Progenitor cell of endocrine pancreas (in vitro differentiated cells): ENCODE results near the gene SYCP2. TPM values are rescaled to one million over a fixed set of nuclear protein-coding genes. Genes with fewer than 3 reads are reported as not detected.

Experiments used
- DNase-seq: peaks from one replicate; pipeline ENCODE4 v3.0.0; 2021; ENCODE audit warnings: low spot score; ENCODE audit not compliant: unreplicated experiment
- H3K27ac Mint-ChIP-seq: 2 replicates; pipeline ENCODE4 v1.8.0; 2021; ENCODE audit warnings: mild to moderate bottlenecking, moderate library complexity, mixed read lengths
- H3K27me3 Mint-ChIP-seq: 2 replicates; pipeline ENCODE4 v1.8.0; 2021; ENCODE audit warnings: mixed read lengths
- H3K36me3 Mint-ChIP-seq: 2 replicates; pipeline ENCODE4 v1.8.0; 2022; ENCODE audit warnings: mixed read lengths; ENCODE audit not compliant: insufficient read depth
- H3K4me1 Mint-ChIP-seq: 2 replicates; pipeline ENCODE4 v1.8.0; 2021; ENCODE audit warnings: low read depth, mixed read lengths
- H3K4me3 Mint-ChIP-seq: 2 replicates; pipeline ENCODE4 v1.8.0; 2021; ENCODE audit warnings: low read depth, mild to moderate bottlenecking, moderate library complexity, mixed read lengths
- H3K9me3 Mint-ChIP-seq: 2 replicates; pipeline ENCODE4 v1.8.0; 2021; ENCODE audit warnings: low read depth, mixed read lengths
- total RNA-seq: library from RNA; stranded (reverse); gene quantifications from 2 replicates; pipeline ENCODE4 v1.2.1, GENCODE V29; 2021
- TF ChIP-seq, protein P1 (sequence below): fragments of 200-600 bp; sonication (generic); IDR thresholded peaks from one replicate; pipeline ENCODE4 v1.5.0; 2021; ENCODE audit warnings: antibody characterized with exemption, mild to moderate bottlenecking; ENCODE audit not compliant: unreplicated experiment

SYCP2 gene
- total RNA-seq, 1 donor from 2014 or later = 2.2 TPM

DNA sequence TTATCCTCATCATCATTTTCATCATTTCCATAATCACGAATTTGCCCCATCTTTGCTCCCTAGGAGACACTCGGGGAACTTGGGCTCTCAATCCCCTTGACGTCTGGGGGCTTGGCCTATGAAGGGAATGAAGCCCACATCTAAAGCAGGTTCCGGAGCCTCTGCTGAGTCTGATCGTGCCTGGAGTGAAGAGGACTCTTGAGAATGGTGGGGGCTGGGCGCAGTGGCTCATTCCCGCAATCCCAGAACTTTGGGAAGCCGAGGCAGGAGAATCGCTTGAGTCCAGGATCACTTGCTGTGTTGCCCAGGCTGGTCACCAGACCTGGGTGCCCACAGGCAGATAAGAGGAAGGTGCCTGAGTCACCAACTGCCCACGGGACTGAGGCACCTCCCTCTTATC, 114.5 kb downstream of the SYCP2 start:
- Mint-ChIP-seq H3K27ac (no peak overlapping the region), H3K4me1 (no peaks in the 10 kb centered on the region), H3K9me3 (no peaks in the 10 kb centered on the region), H3K36me3 (no peaks in the 10 kb centered on the region), H3K4me3 (no peak overlapping the region), H3K27me3 (peaks cover 6% of the 10 kb centered on the region)
- TF ChIP-seq, protein P1, sequence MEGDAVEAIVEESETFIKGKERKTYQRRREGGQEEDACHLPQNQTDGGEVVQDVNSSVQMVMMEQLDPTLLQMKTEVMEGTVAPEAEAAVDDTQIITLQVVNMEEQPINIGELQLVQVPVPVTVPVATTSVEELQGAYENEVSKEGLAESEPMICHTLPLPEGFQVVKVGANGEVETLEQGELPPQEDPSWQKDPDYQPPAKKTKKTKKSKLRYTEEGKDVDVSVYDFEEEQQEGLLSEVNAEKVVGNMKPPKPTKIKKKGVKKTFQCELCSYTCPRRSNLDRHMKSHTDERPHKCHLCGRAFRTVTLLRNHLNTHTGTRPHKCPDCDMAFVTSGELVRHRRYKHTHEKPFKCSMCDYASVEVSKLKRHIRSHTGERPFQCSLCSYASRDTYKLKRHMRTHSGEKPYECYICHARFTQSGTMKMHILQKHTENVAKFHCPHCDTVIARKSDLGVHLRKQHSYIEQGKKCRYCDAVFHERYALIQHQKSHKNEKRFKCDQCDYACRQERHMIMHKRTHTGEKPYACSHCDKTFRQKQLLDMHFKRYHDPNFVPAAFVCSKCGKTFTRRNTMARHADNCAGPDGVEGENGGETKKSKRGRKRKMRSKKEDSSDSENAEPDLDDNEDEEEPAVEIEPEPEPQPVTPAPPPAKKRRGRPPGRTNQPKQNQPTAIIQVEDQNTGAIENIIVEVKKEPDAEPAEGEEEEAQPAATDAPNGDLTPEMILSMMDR = no peak
- DNase-seq = no peak

DNA sequence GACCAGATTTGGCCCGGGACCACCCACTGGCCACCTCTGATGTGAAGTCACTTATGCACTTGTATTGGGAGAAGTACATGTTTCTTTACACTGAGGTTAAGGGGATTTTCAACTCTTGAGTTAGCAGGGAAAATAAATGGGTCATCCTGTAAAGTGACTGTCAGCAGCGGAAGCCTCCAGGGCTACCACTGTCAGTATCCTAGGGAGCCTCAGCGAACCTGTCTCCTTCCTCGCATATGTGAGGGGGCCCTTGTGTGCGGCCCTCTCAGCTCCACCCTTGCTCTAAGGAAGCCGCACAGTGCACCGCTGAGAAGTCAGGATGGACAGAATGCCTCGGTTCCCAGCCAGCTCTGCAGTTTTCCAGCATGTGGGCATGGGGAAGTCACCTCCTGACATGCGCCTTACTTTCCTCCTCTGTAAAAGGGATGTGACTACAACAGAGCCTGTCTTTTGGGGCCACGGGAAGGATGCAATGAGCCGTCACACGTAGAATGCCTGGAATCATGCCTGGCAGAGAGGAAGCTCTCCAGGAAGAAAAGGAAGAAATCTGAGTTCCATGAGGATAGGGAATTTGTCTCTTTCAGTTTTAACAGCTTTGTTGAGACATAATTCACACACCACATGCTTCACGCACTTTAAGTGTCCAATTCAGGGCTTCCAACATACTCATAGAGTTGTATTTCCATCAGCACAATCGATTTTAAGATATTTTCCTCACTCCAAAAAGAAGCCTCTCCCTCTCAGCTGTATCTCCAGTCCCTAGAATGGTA, 115.4 kb downstream of the SYCP2 start:
- Mint-ChIP-seq H3K4me3 (no peak overlapping the region), H3K27ac (no peak overlapping the region), H3K4me1 (no peaks in the 10 kb centered on the region), H3K36me3 (no peaks in the 10 kb centered on the region), H3K27me3 (peaks cover 6% of the 10 kb centered on the region), H3K9me3 (no peaks in the 10 kb centered on the region)
- DNase-seq = no peak
- TF ChIP-seq, protein P1 = no peak

DNA sequence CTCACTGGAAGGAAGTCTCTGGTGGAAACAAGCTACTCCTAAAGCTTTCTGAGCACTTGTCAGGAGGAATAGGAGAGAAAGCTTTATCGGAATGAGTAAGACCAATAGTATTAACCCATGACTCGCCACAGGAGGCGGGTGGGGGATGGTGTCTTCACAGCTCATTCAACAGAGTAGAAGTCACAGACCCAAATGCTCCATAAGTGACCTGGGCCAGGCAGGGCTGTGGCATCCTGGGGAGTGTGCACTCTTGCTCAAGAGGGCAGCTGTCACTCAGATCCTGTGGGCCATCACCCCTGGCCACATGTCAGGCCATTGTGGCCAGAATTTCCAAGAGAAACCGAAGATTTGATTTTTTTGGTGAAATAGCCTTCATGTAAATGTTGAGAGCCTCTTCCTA, 116.0 kb downstream of the SYCP2 start:
- TF ChIP-seq, protein P1 = no peak
- H3K27ac Mint-ChIP-seq = no peak overlapping the region
- no peak overlapping the region for H3K4me3 Mint-ChIP-seq
- no peaks in the 10 kb centered on the region for H3K9me3 Mint-ChIP-seq
- no peaks in the 10 kb centered on the region for H3K4me1 Mint-ChIP-seq
- H3K27me3 Mint-ChIP-seq = peaks cover 7% of the 10 kb centered on the region
- no peaks in the 10 kb centered on the region for H3K36me3 Mint-ChIP-seq
- no peak for DNase-seq

DNA sequence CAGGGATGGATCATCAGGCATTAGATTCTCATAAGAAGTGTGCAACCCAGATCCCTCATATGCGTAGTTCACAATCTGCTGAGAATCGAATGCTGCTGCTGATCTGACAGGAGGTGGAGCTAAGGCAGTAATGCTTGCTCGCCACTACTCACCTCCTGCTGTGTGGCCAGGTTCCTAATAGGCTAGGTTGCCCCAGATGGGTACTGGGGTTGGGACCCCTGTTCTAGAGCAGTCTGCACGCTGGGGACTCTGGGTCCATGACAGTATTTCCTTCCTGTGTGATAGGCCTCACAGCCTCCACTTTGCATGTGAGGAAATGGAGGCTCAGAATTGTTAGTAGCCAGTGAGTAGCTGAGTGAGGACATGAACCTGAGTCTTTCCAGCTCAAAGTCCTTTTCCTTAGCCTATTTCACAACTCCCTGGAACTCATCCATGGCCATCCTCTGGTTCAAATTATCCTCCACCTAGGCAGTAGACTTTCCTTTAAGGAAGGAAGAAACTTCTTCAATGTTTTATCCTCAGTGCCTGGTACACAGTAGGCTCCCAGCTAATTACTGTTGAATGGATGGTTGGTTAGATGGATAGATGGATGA, 117.2 kb downstream of the SYCP2 start:
- TF ChIP-seq, protein P1 = no peak
- DNase-seq = no peak

DNA sequence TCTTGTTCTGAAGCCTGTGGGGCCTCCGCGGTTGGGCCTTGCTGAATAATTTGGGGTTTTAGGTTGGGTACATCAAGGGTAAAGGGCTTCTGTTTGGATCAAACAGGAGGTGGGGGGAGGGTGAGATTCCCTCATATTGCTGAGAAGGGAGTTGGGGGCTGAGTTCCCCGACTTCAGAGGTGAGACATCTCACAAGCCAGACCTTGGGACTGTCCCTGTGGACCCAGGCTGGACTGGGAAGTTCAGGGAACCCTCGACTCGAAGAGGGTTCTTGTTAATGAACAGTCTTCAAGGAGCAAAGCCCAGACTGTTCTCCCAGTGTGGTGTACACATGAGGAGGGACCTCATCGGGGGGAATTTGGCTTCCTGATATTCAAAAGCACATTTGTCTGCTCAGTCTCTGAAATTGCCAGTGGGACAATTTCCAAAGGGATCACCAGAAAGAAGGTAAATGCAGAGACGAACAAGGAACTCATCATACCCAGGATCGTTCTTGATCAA, 118.5 kb downstream of the SYCP2 start:
- H3K9me3 Mint-ChIP-seq = no peaks in the 10 kb centered on the region
- peaks cover 5% of the 10 kb centered on the region for H3K27me3 Mint-ChIP-seq
- no peaks in the 10 kb centered on the region for H3K4me1 Mint-ChIP-seq
- no peak for DNase-seq
- TF ChIP-seq, protein P1 = no peak
- H3K36me3 Mint-ChIP-seq = no peaks in the 10 kb centered on the region
- no peak overlapping the region for H3K27ac Mint-ChIP-seq
- H3K4me3 Mint-ChIP-seq = no peak overlapping the region

More for the DNA sequence above, 117.2 kb downstream of the SYCP2 start:
- no peak overlapping the region for H3K4me3 Mint-ChIP-seq
- no peaks in the 10 kb centered on the region for H3K9me3 Mint-ChIP-seq
- no peaks in the 10 kb centered on the region for H3K36me3 Mint-ChIP-seq
- H3K27me3 Mint-ChIP-seq = peaks cover 5% of the 10 kb centered on the region
- H3K27ac Mint-ChIP-seq = no peak overlapping the region
- no peaks in the 10 kb centered on the region for H3K4me1 Mint-ChIP-seq
